Mesendoderm (in vitro differentiated cells): Measurements from ENCODE around the gene RAB8B.

Experiments
- DNase-seq: peaks from one replicate; pipeline ENCODE4 v3.0.0; 2013
- H2AK5ac ChIP-seq: 2 replicates; pipeline ENCODE4 v1.6.1; 2013; ENCODE audit warnings: low read length, inconsistent platforms
- H2BK120ac ChIP-seq: 2 replicates; pipeline ENCODE4 v1.6.1; 2013; ENCODE audit warnings: low read depth, mild to moderate bottlenecking, low read length, moderate library complexity, mixed read lengths
- H2BK15ac ChIP-seq: replicated peaks from 2 replicates; pipeline ENCODE4 v1.6.1; 2013; ENCODE audit warnings: low read depth, mild to moderate bottlenecking, moderate library complexity
- H2BK5ac ChIP-seq: 2 replicates; pipeline ENCODE4 v1.6.1; 2013; ENCODE audit warnings: low read length, inconsistent platforms
- H3K18ac ChIP-seq: 2 replicates; pipeline ENCODE4 v1.6.1; 2013; ENCODE audit warnings: mild to moderate bottlenecking, low read length, mixed read lengths
- H3K23ac ChIP-seq: one replicate; pipeline ENCODE4 v1.6.1; 2013; ENCODE audit warnings: low read length
- H3K27ac ChIP-seq: 2 replicates; pipeline ENCODE4 v1.5.1; 2013; ENCODE audit warnings: low read depth, mild to moderate bottlenecking, inconsistent platforms, low read length, moderate library complexity
- H3K27me3 ChIP-seq: 2 replicates; pipeline ENCODE4 v1.6.1; 2013; ENCODE audit warnings: low read length, control low read depth, mild to moderate bottlenecking, inconsistent platforms; ENCODE audit not compliant: insufficient read depth, poor library complexity
- H3K36me3 ChIP-seq: 2 replicates; pipeline ENCODE4 v1.6.1; 2013; ENCODE audit warnings: low read length, inconsistent platforms; ENCODE audit not compliant: control insufficient read depth, insufficient read depth
- H3K4ac ChIP-seq: one replicate; pipeline ENCODE4 v1.6.1; 2013; ENCODE audit warnings: low read depth, mild to moderate bottlenecking, low read length, moderate library complexity
- H3K4me1 ChIP-seq: 2 replicates; pipeline ENCODE4 v1.6.1; 2013; ENCODE audit warnings: low read depth, low read length, inconsistent platforms; ENCODE audit not compliant: control insufficient read depth
- H3K4me2 ChIP-seq: 2 replicates; pipeline ENCODE4 v1.6.1; 2013; ENCODE audit warnings: low read length
- H3K4me3 ChIP-seq: 2 replicates; pipeline ENCODE4 v1.5.1; 2013; ENCODE audit warnings: mild to moderate bottlenecking, low read length
- H3K56ac ChIP-seq: one replicate; pipeline ENCODE4 v1.6.1; 2013; ENCODE audit warnings: low read length
- H3K79me1 ChIP-seq: 2 replicates; pipeline ENCODE4 v1.6.1; 2013; ENCODE audit warnings: low read length, inconsistent platforms
- H3K79me2 ChIP-seq: 2 replicates; pipeline ENCODE4 v1.6.1; 2013; ENCODE audit warnings: mild to moderate bottlenecking, low read length; ENCODE audit not compliant: control insufficient read depth, insufficient read depth
- H3K9ac ChIP-seq: 2 replicates; pipeline ENCODE4 v1.6.1; 2013; ENCODE audit warnings: low read length, inconsistent platforms
- H4K5ac ChIP-seq: one replicate; pipeline ENCODE4 v1.6.1; 2013; ENCODE audit warnings: low read length
- H4K8ac ChIP-seq: one replicate; pipeline ENCODE4 v1.6.1; 2013; ENCODE audit warnings: low read depth, mild to moderate bottlenecking, control low read depth, low read length, moderate library complexity
- WGBS: extraction: QIAGEN DNeasy Blood & Tissue Kit; methylation state at CpG from one replicate; pipeline ENCODE4 v1.1.7; 2013; ENCODE audit warnings: low lambda C conversion rate, missing lambda C conversion rate; ENCODE audit not compliant: insufficient coverage; ENCODE audit errors: extremely low coverage; 5-methylcytosine and 5-hydroxymethylcytosine counted together

Gene RAB8B

DNA sequence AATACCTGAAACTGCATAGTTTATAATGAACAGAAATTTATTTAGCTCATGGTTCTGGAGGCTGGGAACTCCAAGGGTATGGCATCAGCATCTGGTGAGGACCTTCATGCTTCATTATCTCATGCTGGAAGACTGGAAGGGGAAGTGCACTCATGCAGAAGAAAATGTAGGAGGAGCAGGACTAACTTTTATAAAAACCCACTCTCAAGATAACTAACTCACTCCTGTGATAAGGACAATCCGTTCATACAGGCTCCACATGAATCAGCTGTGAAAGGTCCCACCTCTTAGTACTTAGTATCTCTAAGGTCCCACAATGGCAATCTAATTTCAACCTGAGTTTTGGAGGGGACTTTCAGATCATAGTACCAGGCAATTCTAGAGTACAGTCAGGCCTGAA, 54.4 kb downstream of the RAB8B start:
- no peak overlapping the region for H2BK5ac ChIP-seq
- H2BK120ac ChIP-seq = no peak overlapping the region
- WGBS = no CpG with 5 or more reads among the region's 1 CpG
- no peaks in the 10 kb centered on the region for H3K36me3 ChIP-seq
- H2BK15ac ChIP-seq = no peak overlapping the region
- no peaks in the 10 kb centered on the region for H3K79me1 ChIP-seq
- DNase-seq = no peak
- no peak overlapping the region for H3K4me2 ChIP-seq
- no peaks in the 10 kb centered on the region for H3K4me1 ChIP-seq
- H4K8ac ChIP-seq = no peak overlapping the region
- H3K56ac ChIP-seq = no peak overlapping the region
- H3K27me3 ChIP-seq = no peaks in the 10 kb centered on the region
- no peaks in the 10 kb centered on the region for H3K79me2 ChIP-seq
- H3K23ac ChIP-seq = no peak overlapping the region
- H3K4ac ChIP-seq = no peak overlapping the region
- no peak overlapping the region for H2AK5ac ChIP-seq
- no peak overlapping the region for H3K27ac ChIP-seq
- no peak overlapping the region for H4K5ac ChIP-seq
- H3K18ac ChIP-seq = no peak overlapping the region
- no peak overlapping the region for H3K9ac ChIP-seq
- H3K4me3 ChIP-seq = no peak overlapping the region

DNA sequence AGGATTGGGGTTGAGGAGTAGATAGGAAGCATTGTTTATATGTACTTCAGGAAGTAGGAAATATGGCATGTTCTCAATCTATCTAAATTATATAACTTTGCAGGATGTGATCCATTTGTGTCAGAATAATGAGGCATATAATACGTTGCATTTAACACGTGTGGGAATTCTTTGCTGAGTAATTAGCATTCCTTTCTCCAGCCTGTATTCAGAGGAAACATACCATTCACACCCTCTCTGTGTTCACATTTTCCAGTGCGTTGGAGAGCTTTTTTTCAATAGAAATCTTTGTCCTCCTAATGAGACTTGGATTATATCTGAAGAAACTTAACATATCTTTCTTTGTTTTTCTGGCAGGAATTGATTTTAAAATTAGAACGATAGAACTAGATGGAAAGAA, 55.0 kb downstream of the RAB8B start:
- Histone ChIP-seq H3K27me3 (no peaks in the 10 kb centered on the region), H2BK120ac (no peak overlapping the region), H3K36me3 (no peaks in the 10 kb centered on the region), H3K4me3 (no peak overlapping the region), H4K5ac (no peak overlapping the region), H3K23ac (no peak overlapping the region), H3K4me2 (no peak overlapping the region), H3K56ac (no peak overlapping the region), H4K8ac (no peak overlapping the region), H3K27ac (no peak overlapping the region), H3K4ac (no peak overlapping the region), H2AK5ac (no peak overlapping the region), H3K4me1 (no peaks in the 10 kb centered on the region), H2BK5ac (no peak overlapping the region), H2BK15ac (no peak overlapping the region), H3K79me1 (no peaks in the 10 kb centered on the region), H3K79me2 (no peaks in the 10 kb centered on the region), H3K9ac (no peak overlapping the region), H3K18ac (no peak overlapping the region)
- WGBS = no CpG with 5 or more reads among the region's 4 CpGs
- no peak for DNase-seq

DNA sequence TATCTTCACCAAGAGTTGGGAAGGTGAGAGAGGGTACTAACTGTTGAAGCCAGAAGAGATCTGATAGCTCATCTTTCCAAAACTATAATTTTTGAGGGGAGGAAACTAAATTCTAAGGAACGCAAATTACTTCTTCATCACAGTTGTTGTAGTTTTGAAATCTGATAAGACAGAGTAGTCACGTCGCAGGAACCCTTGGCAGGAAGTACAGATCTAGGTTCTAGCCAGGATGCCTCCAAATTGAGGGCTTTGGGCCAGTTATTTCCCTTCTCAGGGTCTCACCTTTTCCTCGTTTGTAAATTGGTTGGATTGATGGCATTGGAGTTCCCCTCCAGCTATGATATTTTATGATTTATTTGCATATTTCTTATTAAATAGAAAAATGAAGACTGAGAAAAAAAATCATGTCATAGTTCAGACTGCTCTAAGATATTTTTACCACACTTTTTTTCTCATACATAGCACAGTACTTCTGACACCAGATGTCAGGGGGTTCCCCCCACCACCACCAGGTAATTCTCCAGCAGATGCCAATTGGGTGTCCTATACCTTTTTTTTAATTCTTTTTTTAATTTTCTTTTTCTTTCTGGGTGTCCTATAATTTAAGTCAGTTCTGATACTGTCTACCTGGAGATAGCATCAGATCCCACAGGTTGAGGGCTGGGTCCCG, 55.7 kb downstream of the RAB8B start:
- Histone ChIP-seq H3K4me2 (no peak overlapping the region), H3K36me3 (no peaks in the 10 kb centered on the region), H4K8ac (no peak overlapping the region), H3K27ac (no peak overlapping the region), H2BK120ac (no peak overlapping the region), H3K79me2 (no peaks in the 10 kb centered on the region), H3K56ac (no peak overlapping the region), H3K9ac (no peak overlapping the region), H3K4me1 (no peaks in the 10 kb centered on the region), H3K79me1 (no peaks in the 10 kb centered on the region), H2AK5ac (no peak overlapping the region), H3K4ac (no peak overlapping the region), H2BK5ac (no peak overlapping the region), H3K23ac (no peak overlapping the region), H4K5ac (no peak overlapping the region), H3K27me3 (no peaks in the 10 kb centered on the region), H3K18ac (no peak overlapping the region), H2BK15ac (no peak overlapping the region), H3K4me3 (no peak overlapping the region)
- WGBS = no CpG with 5 or more reads among the region's 5 CpGs
- DNase-seq = no peak

DNA sequence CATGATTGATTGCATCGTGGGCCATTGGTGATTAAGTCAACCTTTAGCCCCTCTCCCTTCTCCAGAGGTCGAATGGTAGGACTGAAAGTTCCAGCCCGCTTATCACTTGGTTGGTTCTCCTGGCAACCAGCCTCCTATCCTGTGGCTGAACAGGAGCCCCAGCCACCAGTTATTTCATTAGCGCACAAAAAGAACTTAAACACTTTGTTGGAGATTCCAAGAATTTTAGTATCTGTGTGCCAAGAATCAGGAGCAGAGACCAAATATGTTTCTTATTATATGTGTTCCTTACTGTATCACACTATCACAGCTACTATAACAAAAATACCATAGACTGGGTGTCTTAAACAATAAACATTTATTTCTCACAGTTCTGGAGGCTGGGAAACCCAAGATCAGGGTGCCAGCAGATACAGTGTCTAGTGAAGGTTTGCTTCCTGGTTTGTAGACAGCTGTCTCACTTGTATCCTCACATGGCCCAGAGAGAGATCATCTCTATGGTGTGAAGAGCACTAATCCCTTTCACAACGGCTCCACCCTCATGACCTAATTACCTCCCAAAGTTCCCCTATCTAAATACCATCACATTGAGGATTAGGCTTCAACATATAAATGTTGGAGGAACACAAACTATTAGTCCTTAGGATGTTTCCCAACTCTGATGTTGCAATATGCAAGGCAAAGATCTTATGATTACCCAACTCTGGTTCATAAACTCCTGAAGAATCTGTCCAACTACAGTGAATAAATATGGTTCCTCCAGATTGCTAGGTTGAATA, 57.5 kb downstream of the RAB8B start:
- Histone ChIP-seq H3K23ac (no peak overlapping the region), H3K4me1 (no peaks in the 10 kb centered on the region), H2BK5ac (no peak overlapping the region), H4K8ac (no peak overlapping the region), H3K79me2 (no peaks in the 10 kb centered on the region), H2BK120ac (no peak overlapping the region), H3K79me1 (no peaks in the 10 kb centered on the region), H4K5ac (no peak overlapping the region), H3K4me2 (no peak overlapping the region), H3K4ac (no peak overlapping the region), H3K18ac (no peak overlapping the region), H3K9ac (no peak overlapping the region), H2AK5ac (no peak overlapping the region), H3K56ac (no peak overlapping the region), H2BK15ac (no peak overlapping the region), H3K27me3 (no peaks in the 10 kb centered on the region), H3K4me3 (no peak overlapping the region), H3K36me3 (no peaks in the 10 kb centered on the region), H3K27ac (no peak overlapping the region)
- WGBS = no CpG with 5 or more reads among the region's 5 CpGs
- DNase-seq = no peak

DNA sequence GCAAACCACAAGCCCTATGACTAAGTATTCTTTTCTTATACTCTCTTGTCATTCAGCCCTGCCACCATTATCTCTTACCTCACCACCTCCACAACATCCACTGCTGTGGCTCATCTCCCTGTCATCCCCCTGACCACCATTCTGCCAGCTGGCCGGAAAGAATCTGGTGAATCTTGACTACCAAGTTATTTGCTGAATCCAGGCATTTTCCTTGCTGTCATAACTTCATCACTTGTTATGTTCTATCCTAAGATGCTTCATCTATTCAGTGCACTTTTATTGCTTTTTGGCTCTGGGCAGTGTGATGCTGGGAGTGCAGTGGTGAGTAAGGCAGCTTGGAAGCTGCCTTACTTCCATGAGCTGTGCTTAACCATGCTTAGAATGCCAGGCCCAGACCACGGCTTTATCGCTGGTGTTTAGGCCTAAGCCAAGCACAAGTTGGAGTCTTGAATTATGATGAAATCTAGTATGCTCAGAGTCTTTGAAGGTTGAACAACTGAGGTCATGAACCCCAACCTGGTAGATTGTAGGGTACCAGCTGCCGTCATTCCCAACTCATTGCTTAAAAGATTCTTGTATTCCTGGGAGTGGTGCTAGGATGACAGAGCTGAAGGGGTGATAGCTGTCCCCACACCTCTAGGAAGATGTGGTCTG, 61.0 kb downstream of the RAB8B start:
- H3K79me2 ChIP-seq = no peaks in the 10 kb centered on the region
- no peak for DNase-seq

More for the DNA sequence above, 61.0 kb downstream of the RAB8B start:
- Histone ChIP-seq H3K18ac (no peak overlapping the region), H3K27me3 (no peaks in the 10 kb centered on the region), H2BK15ac (no peak overlapping the region), H3K56ac (no peak overlapping the region), H3K27ac (no peak overlapping the region), H3K9ac (no peak overlapping the region), H3K4me2 (no peak overlapping the region), H2AK5ac (no peak overlapping the region), H3K79me1 (no peaks in the 10 kb centered on the region), H3K4me3 (no peak overlapping the region), H3K23ac (no peak overlapping the region), H3K36me3 (no peaks in the 10 kb centered on the region), H2BK120ac (no peak overlapping the region), H3K4ac (no peak overlapping the region), H4K5ac (no peak overlapping the region), H3K4me1 (no peaks in the 10 kb centered on the region), H4K8ac (no peak overlapping the region), H2BK5ac (no peak overlapping the region)
- WGBS = no CpG with 5 or more reads among the region's 4 CpGs
